ENCODE data around the gene ABCF1.
A peak's percentile ranks its signal among the peaks of the same experiment; 100 is the strongest.

ABCF1 gene

DNA sequence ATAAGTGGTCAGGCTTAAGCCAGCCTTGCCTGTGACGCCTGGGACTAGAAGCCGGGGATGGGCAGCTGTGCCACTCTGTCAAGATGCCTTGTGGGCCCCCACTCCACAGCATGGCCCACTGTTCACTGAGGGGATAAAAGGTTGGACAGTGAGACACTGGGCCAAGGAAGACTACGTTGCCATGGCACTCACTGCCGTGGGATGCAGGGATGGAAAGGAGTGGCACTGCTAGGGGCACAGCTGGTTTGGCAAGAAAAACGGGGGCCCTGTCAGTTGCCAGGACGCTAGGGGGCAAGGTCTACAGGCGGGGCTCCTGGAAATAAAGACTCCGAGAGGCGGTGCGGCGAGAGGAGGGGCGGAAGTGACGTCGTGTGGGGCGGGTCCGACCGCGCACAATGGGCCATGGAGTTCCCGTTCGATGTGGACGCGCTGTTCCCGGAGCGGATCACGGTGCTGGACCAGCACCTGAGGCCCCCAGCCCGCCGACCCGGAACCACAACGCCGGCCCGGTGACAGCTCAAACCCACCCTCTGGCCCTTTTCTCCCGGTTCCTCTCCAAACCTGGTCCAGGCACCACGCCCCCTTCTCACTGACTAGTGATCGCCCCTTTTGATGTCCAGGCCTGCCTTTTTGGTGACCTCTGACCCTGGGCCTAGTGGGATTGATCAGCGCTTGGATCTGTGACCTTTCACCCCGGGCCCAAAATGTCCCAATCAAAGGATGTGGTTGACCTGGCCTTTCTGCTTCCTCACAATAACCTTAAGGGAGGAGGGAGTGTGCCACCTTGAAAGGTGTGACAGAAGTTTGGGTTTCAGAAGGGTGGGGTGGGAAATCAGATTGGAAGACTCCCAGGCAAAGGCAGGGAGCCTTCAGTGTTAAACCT lies 55.5 kb downstream of the ABCF1 start, which contains the start of gene ATAT1:
ATAT1 (plus strand) TSS at position 391 of the 883 bp plus-strand sequence.
- peak; percentile 81 for DNase-seq

DNA sequence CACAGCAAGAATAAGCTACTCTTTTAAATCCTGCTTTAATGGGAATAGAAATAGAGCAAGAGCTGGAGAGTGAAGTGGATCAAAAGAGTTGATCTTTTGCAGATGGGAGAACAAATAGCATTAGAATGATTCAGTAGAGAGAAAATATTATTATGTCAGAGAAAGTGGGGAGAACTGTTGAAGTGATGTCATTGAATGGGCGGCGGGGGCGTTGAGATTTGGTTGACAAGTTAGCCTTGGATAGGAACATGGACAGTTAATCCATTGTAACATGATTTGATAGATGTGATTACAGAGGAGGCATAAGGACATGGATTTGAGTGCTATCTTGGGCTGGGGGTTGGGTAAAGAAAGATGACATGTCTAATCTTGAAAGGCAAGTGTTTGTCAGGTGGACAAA lies 64.6 kb downstream of the ABCF1 start:
- no peak for DNase-seq

DNA sequence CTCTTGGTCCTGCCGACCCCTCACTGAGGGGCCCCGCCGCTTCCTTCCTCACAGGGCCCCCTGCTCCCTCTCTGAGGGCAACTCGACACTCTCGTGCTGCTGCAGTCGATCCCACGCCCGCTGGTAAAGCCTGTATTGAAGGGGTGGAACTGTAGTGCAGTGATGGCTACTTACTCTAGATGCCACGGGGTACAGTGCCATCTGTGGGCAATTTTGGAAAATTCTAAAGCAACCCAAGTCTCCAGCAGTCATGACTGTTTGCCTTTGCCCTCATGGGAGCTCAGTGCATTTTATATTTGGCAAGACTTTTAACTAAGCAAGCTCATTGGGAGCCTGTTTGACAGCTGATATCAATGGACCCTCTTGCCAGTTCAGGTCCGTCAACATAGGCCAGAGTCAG lies 69.2 kb downstream of the ABCF1 start:
- no peak for DNase-seq

DNA sequence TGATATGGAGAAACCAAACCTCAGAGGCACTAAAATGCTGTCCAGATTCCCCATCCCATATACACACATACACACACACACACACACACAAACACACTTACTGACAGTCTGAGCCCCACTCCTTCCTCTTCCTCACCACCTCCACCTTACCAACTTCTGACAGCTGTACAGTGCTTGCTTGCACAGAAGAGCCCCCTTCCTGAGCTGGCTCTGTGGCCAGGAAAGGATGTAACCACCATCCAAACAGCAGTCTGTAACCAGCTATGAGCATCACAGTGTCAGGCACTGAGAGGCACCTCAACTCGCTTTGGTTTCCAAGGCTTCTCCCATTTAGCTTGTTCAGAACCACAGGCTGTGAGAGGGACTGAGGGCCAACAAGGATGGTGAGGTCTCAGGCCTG lies 69.8 kb downstream of the ABCF1 start:
- no peak for DNase-seq

Data from inflammatory macrophage (primary cell).